Neural progenitor cell (in vitro differentiated cells): ENCODE results near the gene SPOCK1. TPM values are rescaled to one million over a fixed set of nuclear protein-coding genes. Genes with fewer than 3 reads are reported as not detected.

Experiments used
- DNase-seq: peaks from one replicate; pipeline ENCODE4 v3.0.0-alpha.2; 2016; ENCODE audit warnings: low spot score
- H2AFZ ChIP-seq: fragments of 200-600 bp; sonication (generic); replicated peaks from 2 replicates; pipeline ENCODE4 v1.6.1; 2016; ENCODE audit warnings: antibody characterized with exemption
- H3F3A ChIP-seq: fragments of 200-600 bp; sonication (generic); 2 replicates; pipeline ENCODE4 v1.6.1; 2016; ENCODE audit warnings: antibody characterized with exemption, low read depth
- H3K27ac ChIP-seq: fragments of 200-600 bp; sonication (generic); 2 replicates; pipeline ENCODE4 v1.5.1; 2016; ENCODE audit warnings: mild to moderate bottlenecking
- H3K27me3 ChIP-seq: fragments of 200-600 bp; sonication (generic); 2 replicates; pipeline ENCODE4 v1.6.1; 2016; ENCODE audit warnings: mild to moderate bottlenecking, moderate library complexity
- H3K36me3 ChIP-seq: fragments of 200-600 bp; sonication (generic); 2 replicates; pipeline ENCODE4 v1.5.1; 2016
- H3K4me1 ChIP-seq: fragments of 200-600 bp; sonication (generic); 2 replicates; pipeline ENCODE4 v1.6.1; 2016; ENCODE audit warnings: mixed run types
- H3K4me2 ChIP-seq: fragments of 200-600 bp; sonication (generic); 2 replicates; pipeline ENCODE4 v1.6.1; 2016
- H3K4me3 ChIP-seq: fragments of 200-600 bp; sonication (generic); 2 replicates; pipeline ENCODE4 v1.5.1; 2016
- H3K79me2 ChIP-seq: fragments of 200-600 bp; sonication (generic); 2 replicates; pipeline ENCODE4 v1.6.1; 2016; ENCODE audit warnings: low read depth
- H3K9ac ChIP-seq: fragments of 200-600 bp; sonication (generic); 2 replicates; pipeline ENCODE4 v1.6.1; 2016
- H3K9me3 ChIP-seq: fragments of 200-600 bp; sonication (generic); 2 replicates; pipeline ENCODE4 v1.5.1; 2016; ENCODE audit warnings: low read depth
- H4K20me1 ChIP-seq: fragments of 200-600 bp; sonication (generic); 2 replicates; pipeline ENCODE4 v1.6.1; 2016; ENCODE audit warnings: low read depth
- H3K27ac Mint-ChIP-seq: 3 replicates; pipeline ENCODE4 v1.8.0; 2021; ENCODE audit warnings: mixed read lengths
- H3K27me3 Mint-ChIP-seq: 2 replicates; pipeline ENCODE4 v1.8.0; 2022; ENCODE audit warnings: low read depth, mild to moderate bottlenecking, inconsistent platforms, moderate library complexity, mixed read lengths; ENCODE audit not compliant: insufficient read depth
- H3K36me3 Mint-ChIP-seq: 3 replicates; pipeline ENCODE4 v1.8.0; 2021; ENCODE audit warnings: mixed read lengths
- H3K4me1 Mint-ChIP-seq: 3 replicates; pipeline ENCODE4 v1.8.0; 2021; ENCODE audit warnings: mixed read lengths
- H3K4me3 Mint-ChIP-seq: 3 replicates; pipeline ENCODE4 v1.8.0; 2021; ENCODE audit warnings: mild to moderate bottlenecking, moderate library complexity, mixed read lengths
- H3K9me3 Mint-ChIP-seq: 3 replicates; pipeline ENCODE4 v1.8.0; 2020; ENCODE audit warnings: mixed read lengths
- EZH2 ChIP-seq: fragments of 200-600 bp; sonication (generic); IDR thresholded peaks from 2 replicates; pipeline ENCODE4 v1.6.1; 2017; ENCODE audit warnings: antibody characterized with exemption, mild to moderate bottlenecking, moderate library complexity
- EZH2phosphoT487 ChIP-seq: fragments of 200-600 bp; sonication (generic); IDR thresholded peaks from 2 replicates; pipeline ENCODE4 v1.6.1; 2017; ENCODE audit warnings: antibody characterized with exemption
- total RNA-seq: library from RNA; depleted of rRNA; stranded (reverse); fragments of >200 nt; gene quantifications from 2 replicates; pipeline ENCODE4 v1.2.3, GENCODE V29; 2015; ENCODE audit warnings: low replicate concordance
- TF ChIP-seq, protein P1 (sequence below): fragments of 200-600 bp; sonication (generic); IDR thresholded peaks from 2 replicates; pipeline ENCODE4 v1.5.1; 2017; ENCODE audit warnings: antibody characterized with exemption, mild to moderate bottlenecking

Gene SPOCK1
- total RNA-seq, 1 donor from 2014 or later: 6.9 TPM

GRCh38 chr5:137448868-137449267 lies 50.3 kb downstream of the SPOCK1 start:
- Histone ChIP-seq H3K27me3 (no peaks in the 10 kb centered on the region), H3K4me2 (no peak overlapping the region), H3K27ac (no peak overlapping the region), H2AFZ (no peak overlapping the region), H3K4me3 (no peak overlapping the region), H4K20me1 (no peaks in the 10 kb centered on the region), H3K36me3 (no peaks in the 10 kb centered on the region), H3K9me3 (no peaks in the 10 kb centered on the region), H3K9ac (no peak overlapping the region), H3K4me1 (no peaks in the 10 kb centered on the region), H3K79me2 (no peaks in the 10 kb centered on the region), H3F3A (no peaks in the 10 kb centered on the region)
- H3K27me3 Mint-ChIP-seq: no peaks in the 10 kb centered on the region
- no peak overlapping the region for H3K4me3 Mint-ChIP-seq
- DNase-seq: no peak
- no peak overlapping the region for H3K27ac Mint-ChIP-seq
- no peaks in the 10 kb centered on the region for H3K36me3 Mint-ChIP-seq
- no peaks in the 10 kb centered on the region for H3K9me3 Mint-ChIP-seq
- TF ChIP-seq EZH2 (no peak), EZH2phosphoT487 (no peak)
- TF ChIP-seq, protein P1, sequence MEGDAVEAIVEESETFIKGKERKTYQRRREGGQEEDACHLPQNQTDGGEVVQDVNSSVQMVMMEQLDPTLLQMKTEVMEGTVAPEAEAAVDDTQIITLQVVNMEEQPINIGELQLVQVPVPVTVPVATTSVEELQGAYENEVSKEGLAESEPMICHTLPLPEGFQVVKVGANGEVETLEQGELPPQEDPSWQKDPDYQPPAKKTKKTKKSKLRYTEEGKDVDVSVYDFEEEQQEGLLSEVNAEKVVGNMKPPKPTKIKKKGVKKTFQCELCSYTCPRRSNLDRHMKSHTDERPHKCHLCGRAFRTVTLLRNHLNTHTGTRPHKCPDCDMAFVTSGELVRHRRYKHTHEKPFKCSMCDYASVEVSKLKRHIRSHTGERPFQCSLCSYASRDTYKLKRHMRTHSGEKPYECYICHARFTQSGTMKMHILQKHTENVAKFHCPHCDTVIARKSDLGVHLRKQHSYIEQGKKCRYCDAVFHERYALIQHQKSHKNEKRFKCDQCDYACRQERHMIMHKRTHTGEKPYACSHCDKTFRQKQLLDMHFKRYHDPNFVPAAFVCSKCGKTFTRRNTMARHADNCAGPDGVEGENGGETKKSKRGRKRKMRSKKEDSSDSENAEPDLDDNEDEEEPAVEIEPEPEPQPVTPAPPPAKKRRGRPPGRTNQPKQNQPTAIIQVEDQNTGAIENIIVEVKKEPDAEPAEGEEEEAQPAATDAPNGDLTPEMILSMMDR: no peak
- no peaks in the 10 kb centered on the region for H3K4me1 Mint-ChIP-seq

DNA sequence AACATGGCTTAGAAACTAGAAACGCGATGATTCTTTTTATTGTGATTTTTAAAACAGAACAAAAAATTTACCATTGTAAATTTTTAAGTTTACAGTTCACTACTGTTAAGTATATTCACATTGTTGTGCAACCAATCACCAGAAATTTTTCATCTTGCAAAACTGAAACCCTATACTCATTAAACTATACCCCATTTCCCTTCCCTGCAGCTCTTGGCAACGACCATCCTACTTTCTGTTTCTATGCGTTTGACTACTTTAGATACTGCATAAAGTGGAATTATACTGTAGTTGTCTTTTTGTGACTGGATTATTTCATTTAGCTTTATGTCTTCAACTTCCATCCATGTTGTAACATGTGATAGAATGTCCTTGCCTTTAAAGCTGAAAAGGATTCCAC lies 52.5 kb downstream of the SPOCK1 start:
- DNase-seq: no peak
- no peaks in the 10 kb centered on the region for H3K4me1 ChIP-seq
- Mint-ChIP-seq H3K27me3 (peaks cover 2% of the 10 kb centered on the region), H3K4me3 (no peak overlapping the region), H3K27ac (no peak overlapping the region), H3K36me3 (no peaks in the 10 kb centered on the region), H3K4me1 (no peaks in the 10 kb centered on the region), H3K9me3 (no peaks in the 10 kb centered on the region)
- H4K20me1 ChIP-seq: no peaks in the 10 kb centered on the region
- no peaks in the 10 kb centered on the region for H3K79me2 ChIP-seq
- no peak overlapping the region for H3K27ac ChIP-seq
- no peaks in the 10 kb centered on the region for H3K9me3 ChIP-seq
- H3K9ac ChIP-seq: no peak overlapping the region
- H3K4me2 ChIP-seq: no peak overlapping the region
- no peak overlapping the region for H2AFZ ChIP-seq
- TF ChIP-seq, protein P1: no peak
- no peak for TF ChIP-seq EZH2phosphoT487
- TF ChIP-seq EZH2: no peak
- H3K27me3 ChIP-seq: no peaks in the 10 kb centered on the region
- no peaks in the 10 kb centered on the region for H3F3A ChIP-seq
- H3K36me3 ChIP-seq: no peaks in the 10 kb centered on the region
- no peak overlapping the region for H3K4me3 ChIP-seq

GRCh38 chr5:137446151-137446550 lies 53.0 kb downstream of the SPOCK1 start:
- H3K9me3 ChIP-seq: no peaks in the 10 kb centered on the region
- H3K4me1 Mint-ChIP-seq: no peaks in the 10 kb centered on the region
- H3K36me3 Mint-ChIP-seq: no peaks in the 10 kb centered on the region
- no peaks in the 10 kb centered on the region for H3F3A ChIP-seq
- no peak overlapping the region for H3K4me2 ChIP-seq
- no peaks in the 10 kb centered on the region for H3K9me3 Mint-ChIP-seq
- no peak overlapping the region for H2AFZ ChIP-seq
- H3K36me3 ChIP-seq: no peaks in the 10 kb centered on the region
- H3K79me2 ChIP-seq: no peaks in the 10 kb centered on the region
- no peak for DNase-seq
- H3K9ac ChIP-seq: no peak overlapping the region
- no peaks in the 10 kb centered on the region for H4K20me1 ChIP-seq
- no peaks in the 10 kb centered on the region for H3K27me3 ChIP-seq
- TF ChIP-seq EZH2 (no peak), EZH2phosphoT487 (no peak)
- TF ChIP-seq, protein P1: no peak
- no peaks in the 10 kb centered on the region for H3K4me1 ChIP-seq
- no peak overlapping the region for H3K27ac Mint-ChIP-seq
- H3K27me3 Mint-ChIP-seq: peaks cover 2% of the 10 kb centered on the region
- no peak overlapping the region for H3K27ac ChIP-seq
- H3K4me3 Mint-ChIP-seq: no peak overlapping the region
- H3K4me3 ChIP-seq: no peak overlapping the region

GRCh38 chr5:137442660-137443059 lies 56.5 kb downstream of the SPOCK1 start:
- Histone ChIP-seq H3K9me3 (no peaks in the 10 kb centered on the region), H3F3A (no peaks in the 10 kb centered on the region), H3K27ac (no peak overlapping the region), H3K9ac (no peak overlapping the region), H3K4me3 (no peak overlapping the region), H4K20me1 (no peaks in the 10 kb centered on the region), H3K4me1 (no peaks in the 10 kb centered on the region), H3K36me3 (no peaks in the 10 kb centered on the region), H3K4me2 (no peak overlapping the region), H3K79me2 (no peaks in the 10 kb centered on the region), H2AFZ (no peak overlapping the region), H3K27me3 (no peaks in the 10 kb centered on the region)
- Mint-ChIP-seq H3K4me1 (peaks cover 12% of the 10 kb centered on the region), H3K4me3 (no peak overlapping the region), H3K27me3 (peaks cover 2% of the 10 kb centered on the region), H3K36me3 (no peaks in the 10 kb centered on the region), H3K9me3 (no peaks in the 10 kb centered on the region), H3K27ac (no peak overlapping the region)
- TF ChIP-seq, protein P1: no peak
- TF ChIP-seq EZH2 (no peak), EZH2phosphoT487 (no peak)
- DNase-seq: no peak
